H1 (cell line): ENCODE data around the gene INPP4B. TPM values are rescaled to one million over a fixed set of nuclear protein-coding genes. Genes with fewer than 3 reads are reported as not detected.

Experiments used
- BCL11A ChIP-seq, 2 experiments: IDR thresholded peaks; one replicate each; pipeline ENCODE4 v1.6.1; 2011; ENCODE audit warnings: low read depth in 2 of 2, low read length in 2 of 2, mild to moderate bottlenecking in 2 of 2
- MAX ChIP-seq: IDR thresholded peaks from 2 replicates; pipeline ENCODE4 v1.6.1; 2012; ENCODE audit warnings: inconsistent platforms
- RFX5 ChIP-seq: IDR thresholded peaks from 2 replicates; pipeline ENCODE4 v1.6.1; 2011; ENCODE audit warnings: low read depth, low read length, improper control_type of control experiment, borderline replicate concordance
- TBP ChIP-seq: IDR thresholded peaks from 2 replicates; pipeline ENCODE4 v1.6.1; 2011; ENCODE audit warnings: low read depth, low read length, improper control_type of control experiment
- YY1 ChIP-seq: IDR thresholded peaks from 2 replicates; pipeline ENCODE4 v1.6.1; 2011; ENCODE audit warnings: low read depth, mild to moderate bottlenecking, low read length
- polyA plus RNA-seq, 7 experiments: library from polyadenylated mRNA; depleted of rRNA in 3 of 7; stranded (reverse) in 5 of 7; unstranded in 2 of 7; fragments of >200 nt in 5 of 7; fragments of 200-250 nt in 2 of 7; gene quantifications; 1 replicate in 5 of 7; 2 replicates in 1 of 7; 4 replicates in 1 of 7; pipeline versions ENCODE4 v1.2.1 to v1.2.3, GENCODE V29; 2011 to 2013; ENCODE audit warnings: missing spikeins in 2 of 7, mixed read lengths in 2 of 7
- total RNA-seq: library from RNA; stranded (reverse); fragmentation: NEBNext Ultra II Directional; extraction: Animal tissue kit (Norgen Biotek cat#: 25700); gene quantifications from 2 replicates; pipeline ENCODE4 v1.2.1, GENCODE V29; 2021

Gene INPP4B
- total and polyA plus RNA-seq, 2 of the 8 experiments (the other 6 are each of a cell fraction or from before 2014, with no cell fraction given), result 0.11 to 0.54 TPM

DNA sequence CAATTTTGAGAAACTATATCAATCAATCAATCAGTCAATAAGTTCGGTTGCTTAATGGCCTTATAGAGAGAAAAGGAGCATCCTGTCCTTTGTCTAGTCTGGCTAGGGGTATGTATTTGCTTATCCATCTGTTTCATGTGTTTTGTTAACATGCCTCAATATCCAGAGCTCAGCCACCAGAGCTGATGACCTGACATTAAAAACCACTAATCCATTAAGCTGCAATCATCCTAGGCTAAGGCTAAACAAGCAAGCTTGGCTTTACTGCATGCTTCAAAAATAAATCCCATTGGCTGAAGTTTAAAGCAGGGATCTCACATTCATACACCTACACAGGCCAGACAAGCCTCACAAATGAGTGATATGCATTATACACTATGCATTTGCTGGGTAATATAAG lies 139.7 kb downstream of the INPP4B start (continued):
- no peak for TF ChIP-seq YY1
- no peak for TF ChIP-seq MAX
- no peak for TF ChIP-seq BCL11A (IDR thresholded peaks at IDR 0.05; ENCODE audit: low read depth in 2 of 2, low read length in 2 of 2)
- TF ChIP-seq RFX5, result no peak
- TF ChIP-seq TBP, result no peak
- TF ChIP-seq, all 59 proteins: peak for 0
